Measurements from ENCODE around the gene LDHB.
"Not testable (repeated sequence)": the region's sequence is repeated elsewhere in the genome, so short reads cannot be mapped to it uniquely, and the experiment has no call there.

The LDHB gene

GRCh38 chr12:21604245-21605101, 53.2 kb downstream of the LDHB start, which contains the start of gene GYS2:
Gene GYS2, minus strand, starts transcription at chr12:21604847. Its CDS starts 255 bp downstream, at chr12:21604592.
- DNase-seq, result no peak

GRCh38 chr12:21602774-21603173, 54.9 kb downstream of the LDHB start:
- DNase-seq, result no peak

DNA sequence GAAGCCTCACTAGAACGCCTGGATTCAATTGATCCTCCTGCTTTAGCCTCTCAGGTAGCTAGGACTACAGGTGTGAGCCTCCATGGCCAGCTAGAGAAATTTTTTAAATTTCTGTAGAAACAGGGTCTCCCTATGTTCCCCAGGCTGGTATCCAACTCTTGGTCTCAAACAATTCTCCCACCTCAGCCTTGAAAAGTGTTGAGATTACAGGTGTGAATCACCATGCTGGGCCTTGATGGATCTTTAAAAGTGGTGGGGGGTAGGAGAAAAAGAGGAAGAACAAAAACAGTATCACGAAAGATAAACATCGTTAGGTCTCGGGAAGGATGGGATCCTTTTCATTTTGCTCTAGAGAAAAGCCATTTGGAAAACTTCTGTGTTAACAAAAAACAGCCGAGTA, 57.4 kb downstream of the LDHB start:
- no peak for DNase-seq

GRCh38 chr12:21599143-21599999, 58.3 kb downstream of the LDHB start:
- DNase-seq, result no peak

GRCh38 chr12:21598651-21599050, 59.0 kb downstream of the LDHB start:
- no peak for DNase-seq

DNA sequence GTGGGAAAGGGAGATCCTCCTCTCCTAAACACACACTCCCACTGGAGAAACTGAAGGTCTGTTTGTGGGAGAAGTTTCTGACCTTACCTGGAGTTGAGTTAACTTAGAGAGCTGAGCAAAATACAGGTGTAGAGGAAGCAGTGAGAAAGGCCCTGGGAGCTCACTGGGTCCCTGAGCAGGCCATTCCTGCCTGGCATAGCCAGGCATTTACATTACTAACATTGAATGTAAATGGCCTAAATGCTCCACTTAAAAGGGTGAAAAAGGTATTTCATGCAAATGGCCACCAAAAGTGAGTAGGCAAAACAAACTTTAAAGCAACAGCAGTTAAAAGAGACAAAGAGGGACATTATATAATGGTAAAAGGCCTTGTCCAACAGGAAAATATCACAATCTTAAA, 62.3 kb downstream of the LDHB start:
- not testable (repeated sequence) for DNase-seq

GRCh38 chr12:21585485-21585884, 72.2 kb downstream of the LDHB start:
- no peak for DNase-seq
